HUES48 (cell line): ENCODE data around the gene OSBPL3.

ENCODE experiments used
- H3K27ac ChIP-seq: one replicate; pipeline ENCODE4 v1.7.0; 2013; ENCODE audit warnings: low read depth, low read length, inconsistent platforms
- H3K27me3 ChIP-seq: 2 replicates; pipeline ENCODE4 v1.6.1; 2013; ENCODE audit warnings: mild to moderate bottlenecking, low read length; ENCODE audit not compliant: control insufficient read depth, insufficient read depth
- H3K36me3 ChIP-seq: 2 replicates; pipeline ENCODE4 v1.6.1; 2013; ENCODE audit warnings: low read length; ENCODE audit not compliant: control insufficient read depth, insufficient read depth
- H3K4me1 ChIP-seq: 2 replicates; pipeline ENCODE4 v1.6.1; 2013; ENCODE audit warnings: mild to moderate bottlenecking, low read length; ENCODE audit not compliant: control insufficient read depth, insufficient read depth
- H3K4me3 ChIP-seq: 2 replicates; pipeline ENCODE4 v1.5.1; 2013; ENCODE audit warnings: mild to moderate bottlenecking, low read depth, low read length
- H3K9ac ChIP-seq: 2 replicates; pipeline ENCODE4 v1.6.1; 2013; ENCODE audit warnings: mild to moderate bottlenecking, low read depth, low read length, moderate library complexity
- H3K9me3 ChIP-seq: 2 replicates; pipeline ENCODE4 v1.6.1; 2013; ENCODE audit warnings: low read length; ENCODE audit not compliant: control insufficient read depth, insufficient read depth

Gene OSBPL3

GRCh38 chr7:24932389-24932788, 47.6 kb downstream of the OSBPL3 start:
- Histone ChIP-seq H3K27ac (peak overlapping the region; percentile 58), H3K9me3 (no peaks in the 10 kb centered on the region), H3K4me1 (peaks cover 30% of the 10 kb centered on the region), H3K9ac (no peak overlapping the region), H3K4me3 (no peak overlapping the region), H3K27me3 (no peaks in the 10 kb centered on the region), H3K36me3 (no peaks in the 10 kb centered on the region)

- H3K4me1 ChIP-seq: peaks cover 30% of the 10 kb centered on the region
- H3K27ac ChIP-seq: peak overlapping the region; percentile 58
- no peaks in the 10 kb centered on the region for H3K9me3 ChIP-seq
- no peaks in the 10 kb centered on the region for H3K27me3 ChIP-seq
- no peak overlapping the region for H3K4me3 ChIP-seq
- H3K9ac ChIP-seq: no peak overlapping the region
- H3K36me3 ChIP-seq: no peaks in the 10 kb centered on the region
Observed at GRCh38 chr7:24931844-24932243, 48.1 kb downstream of the OSBPL3 start.

GRCh38 chr7:24930856-24931255, 49.1 kb downstream of the OSBPL3 start:
- Histone ChIP-seq H3K36me3 (no peaks in the 10 kb centered on the region), H3K4me1 (peaks cover 22% of the 10 kb centered on the region), H3K9me3 (no peaks in the 10 kb centered on the region), H3K4me3 (no peak overlapping the region), H3K27ac (no peak overlapping the region), H3K9ac (no peak overlapping the region), H3K27me3 (no peaks in the 10 kb centered on the region)

GRCh38 chr7:24926623-24927524, 53.1 kb downstream of the OSBPL3 start:
- H3K4me3 ChIP-seq: no peak overlapping the region
- no peaks in the 10 kb centered on the region for H3K9me3 ChIP-seq
- no peak overlapping the region for H3K9ac ChIP-seq
- H3K27ac ChIP-seq: no peak overlapping the region
- H3K4me1 ChIP-seq: peaks cover 9% of the 10 kb centered on the region
- no peaks in the 10 kb centered on the region for H3K36me3 ChIP-seq
- H3K27me3 ChIP-seq: no peaks in the 10 kb centered on the region

- Histone ChIP-seq H3K4me1 (peaks cover 9% of the 10 kb centered on the region), H3K9ac (no peak overlapping the region), H3K27ac (no peak overlapping the region), H3K9me3 (no peaks in the 10 kb centered on the region), H3K4me3 (no peak overlapping the region), H3K36me3 (no peaks in the 10 kb centered on the region), H3K27me3 (no peaks in the 10 kb centered on the region)
Observed at GRCh38 chr7:24924375-24924774, 55.6 kb downstream of the OSBPL3 start.

DNA sequence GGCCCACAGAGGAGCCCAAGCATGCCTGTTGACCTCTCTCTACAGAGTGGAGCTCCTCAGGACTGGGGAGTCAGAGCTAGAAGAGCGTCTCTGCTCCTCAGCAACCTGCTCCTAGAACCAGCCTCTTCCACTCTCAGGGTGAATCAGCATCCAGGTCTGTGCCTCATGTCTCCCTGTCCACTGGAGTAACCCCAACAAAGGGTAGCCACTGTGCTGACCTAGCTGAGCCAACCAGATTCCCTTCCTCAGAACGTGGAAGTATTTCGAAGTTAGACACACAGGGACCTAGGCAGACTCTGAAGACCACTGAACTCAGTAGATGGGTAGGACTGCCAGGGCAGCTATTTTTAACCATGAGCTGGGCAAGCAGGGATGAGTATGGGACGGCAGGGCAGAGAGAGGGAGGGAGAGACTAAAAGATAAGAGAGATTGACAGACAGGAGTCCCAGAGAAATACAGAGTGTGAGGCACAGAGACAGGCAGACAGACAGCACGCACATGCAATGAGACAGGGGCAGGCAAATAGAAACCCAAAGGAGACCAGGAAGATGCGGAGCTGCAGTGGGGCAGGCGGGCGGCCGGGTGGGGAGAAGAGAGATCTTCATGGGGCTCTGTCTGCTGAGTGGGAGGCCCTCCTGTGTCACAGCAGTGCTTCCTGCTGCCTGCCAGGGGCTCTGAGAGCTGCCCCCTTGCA, 56.7 kb downstream of the OSBPL3 start:
- Histone ChIP-seq H3K9ac (no peak overlapping the region), H3K4me1 (peaks cover 9% of the 10 kb centered on the region), H3K9me3 (no peaks in the 10 kb centered on the region), H3K4me3 (no peak overlapping the region), H3K36me3 (no peaks in the 10 kb centered on the region), H3K27me3 (no peaks in the 10 kb centered on the region), H3K27ac (no peak overlapping the region)

- H3K27me3 ChIP-seq: no peaks in the 10 kb centered on the region
- H3K4me3 ChIP-seq: no peak overlapping the region
- H3K4me1 ChIP-seq: peaks cover 18% of the 10 kb centered on the region
- H3K9me3 ChIP-seq: no peaks in the 10 kb centered on the region
- no peaks in the 10 kb centered on the region for H3K36me3 ChIP-seq
- no peak overlapping the region for H3K27ac ChIP-seq
- H3K9ac ChIP-seq: no peak overlapping the region
Observed at GRCh38 chr7:24922099-24922773, 57.7 kb downstream of the OSBPL3 start.

- Histone ChIP-seq H3K27me3 (no peaks in the 10 kb centered on the region), H3K4me3 (no peak overlapping the region), H3K36me3 (no peaks in the 10 kb centered on the region), H3K9ac (no peak overlapping the region), H3K27ac (no peak overlapping the region), H3K9me3 (no peaks in the 10 kb centered on the region), H3K4me1 (peaks cover 26% of the 10 kb centered on the region)
Observed at GRCh38 chr7:24921362-24921679, 58.7 kb downstream of the OSBPL3 start.

DNA sequence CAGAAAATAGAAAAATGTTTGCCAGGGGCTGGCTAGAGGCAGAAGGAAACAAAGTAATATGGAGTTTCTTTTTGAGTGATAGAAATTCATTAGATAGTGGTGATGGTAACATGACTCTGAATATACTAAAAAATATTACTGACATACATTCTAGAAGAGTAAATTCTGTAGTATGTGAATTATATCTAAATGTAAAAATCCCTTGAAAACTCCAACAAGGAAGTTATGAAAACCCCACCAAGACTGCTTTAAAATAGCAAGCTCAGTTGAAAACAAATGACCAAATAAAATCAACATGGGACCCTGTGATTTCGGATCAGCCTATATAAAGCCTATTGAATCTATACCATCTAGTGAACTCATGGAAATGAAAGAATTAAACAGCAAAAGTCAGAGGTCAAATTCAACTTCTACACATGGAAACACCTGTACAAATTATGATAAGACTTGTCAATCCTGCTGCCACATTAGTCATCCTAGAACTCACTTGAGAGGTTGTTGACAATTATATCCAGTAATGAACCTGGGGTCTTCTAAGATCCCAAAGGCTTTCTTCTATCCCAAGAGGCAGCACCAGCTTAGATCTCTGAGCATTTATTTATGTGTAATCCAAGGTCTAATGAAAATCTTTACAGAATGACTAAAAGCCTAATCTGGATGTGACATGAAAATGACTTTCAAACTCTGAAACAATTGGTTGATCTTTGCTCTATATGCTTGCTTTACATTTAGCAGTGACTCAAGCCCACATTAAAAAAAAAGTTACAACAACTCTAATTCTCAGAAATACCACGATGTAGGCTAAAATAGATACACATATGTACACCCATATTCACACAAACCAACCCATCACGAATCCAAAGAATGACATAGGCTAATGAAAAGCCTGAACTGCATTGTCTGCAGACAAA, 59.3 kb downstream of the OSBPL3 start:
- peaks cover 32% of the 10 kb centered on the region for H3K4me1 ChIP-seq
- no peak overlapping the region for H3K27ac ChIP-seq

DNA sequence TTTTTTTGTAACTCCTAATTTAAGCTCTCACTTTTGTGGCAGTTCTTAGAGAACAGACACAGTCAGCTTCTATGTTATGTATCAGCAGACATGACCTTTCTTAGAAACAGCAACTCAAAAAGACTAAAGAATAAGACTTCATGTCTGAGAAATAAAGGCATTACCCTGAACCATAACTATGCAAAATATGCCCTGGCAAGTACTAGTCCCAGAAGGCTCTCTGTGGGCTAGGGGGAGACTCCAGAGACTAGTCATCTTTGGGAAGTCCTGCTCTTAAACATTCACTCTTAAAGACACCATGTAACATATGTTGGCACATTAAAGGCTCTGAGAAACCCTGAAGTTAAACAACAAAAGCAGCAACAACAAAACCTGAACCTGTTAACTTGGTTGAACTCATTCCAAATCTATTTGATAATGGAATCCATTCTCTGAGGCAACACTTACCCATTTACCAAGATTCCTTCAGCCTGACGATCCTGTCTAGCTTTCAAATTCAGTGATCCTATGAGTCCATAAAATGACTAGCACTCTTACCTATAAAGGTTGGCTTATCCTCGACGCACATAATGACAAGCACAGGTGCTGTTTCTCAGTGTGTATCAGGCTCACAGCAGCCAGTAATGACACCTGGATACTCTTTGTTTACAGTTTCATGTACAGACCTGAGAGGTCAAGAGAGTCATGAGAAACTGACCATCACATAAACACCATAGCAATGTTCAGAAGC, 62.3 kb downstream of the OSBPL3 start:
- H3K4me1 ChIP-seq: peaks cover 32% of the 10 kb centered on the region
- H3K27me3 ChIP-seq: no peaks in the 10 kb centered on the region
- no peak overlapping the region for H3K27ac ChIP-seq
- no peak overlapping the region for H3K4me3 ChIP-seq
- no peaks in the 10 kb centered on the region for H3K9me3 ChIP-seq
- H3K9ac ChIP-seq: no peak overlapping the region
- no peaks in the 10 kb centered on the region for H3K36me3 ChIP-seq

More for the DNA sequence above, 59.3 kb downstream of the OSBPL3 start:
- H3K36me3 ChIP-seq: no peaks in the 10 kb centered on the region
- H3K4me3 ChIP-seq: no peak overlapping the region
- H3K9ac ChIP-seq: no peak overlapping the region
- no peaks in the 10 kb centered on the region for H3K9me3 ChIP-seq
- H3K27me3 ChIP-seq: no peaks in the 10 kb centered on the region
